HCT116 (cell line): ENCODE measurements around the gene ERBB4. TPM values are rescaled to one million over a fixed set of nuclear protein-coding genes. Genes with fewer than 3 reads are reported as not detected.

Experiments
- ATAC-seq: fragments of 200-7000 bp; cut with Tn5 transposase; 2 replicates; pipeline ENCODE4 v1.9.1; 2020; ENCODE audit warnings: mild to moderate bottlenecking, moderate library complexity
- BruUV-seq: library from RNA; stranded (reverse); fragments of 400-500 nt; replicated peaks from 2 replicates; lab custom pipeline; 2021; lab: Mats Ljungman, UMichigan
- CTCF ChIA-PET: fragments of 300-600 bp; sonication (Branson Sonifier 250); formaldehyde crosslinking; loops from one replicate; lab custom pipeline; 2021; ENCODE audit warnings: antibody characterized with exemption; lab: Charles Lee
- POLR2A ChIA-PET: fragments of 300-600, 350-600 bp; sonication (Branson Sonifier 250); formaldehyde crosslinking; loops from one replicate; lab custom pipeline; 2021; ENCODE audit warnings: antibody characterized with exemption; lab: Charles Lee
- RAD21 ChIA-PET, 2 experiments: fragments of 300-600 bp; sonication (Branson Sonifier 250); formaldehyde crosslinking; loops; one replicate each; lab custom pipeline; 2023; ENCODE audit warnings: low total read pairs in 2 of 2; ENCODE audit not compliant: uncharacterized antibody in 2 of 2, unreplicated experiment in 2 of 2, low non-redundant PET in 1 of 2; lab: Charles Lee
- DNase-seq: peaks from one replicate; pipeline ENCODE4 v3.0.0-alpha.2; 2010; ENCODE audit warnings: low read depth, low spot score
- H2AFZ ChIP-seq: fragments of 200-600 bp; shearing (Covaris generic), sonication (generic); 2 replicates; pipeline ENCODE4 v1.6.1; 2017; ENCODE audit warnings: low read depth, mixed run types, mixed read lengths, antibody characterized with exemption, low read length; ENCODE audit not compliant: poor library complexity, severe bottlenecking
- H3K27ac ChIP-seq: 2 replicates; pipeline ENCODE4 v1.5.1; 2012; ENCODE audit warnings: low read depth, low read length
- H3K27me3 ChIP-seq: fragments of 200-600 bp; sonication (generic); 2 replicates; pipeline ENCODE4 v1.6.1; 2016; ENCODE audit warnings: mixed run types, low read length, mixed read lengths; ENCODE audit not compliant: insufficient read depth
- H3K36me3 ChIP-seq, 2 experiments: fragments of 200-500 bp in 1 of 2; fragments of 200-600 bp in 1 of 2; sonication (Bioruptor generic) in 1 of 2; sonication (generic) in 1 of 2; 2 replicates each; pipeline versions ENCODE4 v1.5.1 to v1.6.1; 2014 to 2016; ENCODE audit warnings: low read length in 2 of 2, inconsistent platforms in 1 of 2, mixed read lengths in 1 of 2, mixed run types in 1 of 2; ENCODE audit not compliant: insufficient read depth in 2 of 2, control insufficient read depth in 1 of 2
- H3K4me1 ChIP-seq, 2 experiments: fragments of 200-600 bp in 1 of 2; sonication (generic) in 1 of 2; 2 replicates each; pipeline versions ENCODE4 v1.5.1 to v1.6.1; 2012 to 2017; ENCODE audit warnings: low read length in 2 of 2, inconsistent platforms in 1 of 2, mild to moderate bottlenecking in 1 of 2, mixed read lengths in 1 of 2, mixed run types in 1 of 2, moderate library complexity in 1 of 2; ENCODE audit not compliant: insufficient read depth in 2 of 2, control insufficient read depth in 1 of 2
- H3K4me2 ChIP-seq: fragments of 200-600 bp; sonication (generic); 2 replicates; pipeline ENCODE4 v1.6.1; 2017; ENCODE audit warnings: mixed run types, low read length, mixed read lengths
- H3K4me3 ChIP-seq, 2 experiments: fragments of 200-600 bp in 1 of 2; sonication (generic) in 1 of 2; replicated peaks in 1 of 2; 2 replicates each; pipeline ENCODE4 v1.5.1; 2011 to 2016; ENCODE audit warnings: low read length in 2 of 2, control low read depth in 1 of 2, low read depth in 1 of 2, mild to moderate bottlenecking in 1 of 2, mixed read lengths in 1 of 2, mixed run types in 1 of 2
- H3K79me2 ChIP-seq: fragments of 200-600 bp; sonication (generic); 2 replicates; pipeline ENCODE4 v1.6.1; 2017; ENCODE audit warnings: mild to moderate bottlenecking, mixed run types, low read length, moderate library complexity, mixed read lengths; ENCODE audit not compliant: insufficient read depth
- H3K9ac ChIP-seq: fragments of 200-600 bp; sonication (generic); 2 replicates; pipeline ENCODE4 v1.6.1; 2016; ENCODE audit warnings: low read length, mixed read lengths
- H3K9me2 ChIP-seq: fragments of 200-600 bp; sonication (generic), shearing (Covaris generic); 2 replicates; pipeline ENCODE4 v1.6.1; 2017; ENCODE audit warnings: mixed run types, mild to moderate bottlenecking, moderate library complexity; ENCODE audit not compliant: insufficient read depth
- H3K9me3 ChIP-seq, 2 experiments: fragments of 200-500 bp in 1 of 2; fragments of 200-600 bp in 1 of 2; sonication (Bioruptor generic) in 1 of 2; sonication (generic) in 1 of 2; 2 replicates each; pipeline ENCODE4 v1.6.1; 2014 to 2017; ENCODE audit warnings: low read length in 2 of 2, mixed read lengths in 2 of 2, inconsistent platforms in 1 of 2, low read depth in 1 of 2, mild to moderate bottlenecking in 1 of 2, mixed run types in 1 of 2, moderate library complexity in 1 of 2; ENCODE audit not compliant: control insufficient read depth in 1 of 2, insufficient read depth in 1 of 2
- H4K20me1 ChIP-seq: fragments of 200-600 bp; sonication (generic), shearing (Covaris generic); 2 replicates; pipeline ENCODE4 v1.6.1; 2017; ENCODE audit warnings: mixed run types, mild to moderate bottlenecking, moderate library complexity; ENCODE audit not compliant: insufficient read depth
- ATF3 ChIP-seq: IDR thresholded peaks from 2 replicates; pipeline ENCODE4 v1.6.1; 2012
- CBX3 ChIP-seq: IDR thresholded peaks from 2 replicates; pipeline ENCODE4 v1.6.1; 2012; ENCODE audit warnings: low read depth
- CEBPB ChIP-seq: IDR thresholded peaks from 2 replicates; pipeline ENCODE4 v1.6.1; 2012; ENCODE audit warnings: low read depth
- CTCF ChIP-seq, 3 experiments: fragments of 200-600 bp in 1 of 3; sonication (generic) in 1 of 3; IDR thresholded peaks in 2 of 3; conservative IDR thresholded peaks in 1 of 3; 2 replicates each; pipeline ENCODE4 v1.5.1; 2012 to 2017; ENCODE audit warnings: low read depth in 2 of 3, low read length in 2 of 3, antibody characterized with exemption in 1 of 3, borderline replicate concordance in 1 of 3, control low read depth in 1 of 3, mild to moderate bottlenecking in 1 of 3, mixed read lengths in 1 of 3, mixed run types in 1 of 3, moderate library complexity in 1 of 3; ENCODE audit not compliant: insufficient read depth in 1 of 3
- EZH2 ChIP-seq: fragments of 200-600 bp; sonication (generic); IDR thresholded peaks from 2 replicates; pipeline ENCODE4 v1.6.1; 2017; ENCODE audit warnings: antibody characterized with exemption, mixed run types
- EZH2phosphoT487 ChIP-seq: fragments of 200-600 bp; IDR thresholded peaks from 2 replicates; pipeline ENCODE4 v1.6.1; 2018; ENCODE audit warnings: antibody characterized with exemption, borderline replicate concordance
- POLR2AphosphoS5 ChIP-seq: IDR thresholded peaks from 2 replicates; pipeline ENCODE4 v1.6.1; 2011; ENCODE audit warnings: mild to moderate bottlenecking, low read depth, low read length, moderate library complexity
- RAD21 ChIP-seq: IDR thresholded peaks from 2 replicates; pipeline ENCODE4 v1.6.1; 2012; ENCODE audit warnings: low read depth, mild to moderate bottlenecking
- SIN3A ChIP-seq: IDR thresholded peaks from 2 replicates; pipeline ENCODE4 v1.6.1; 2012; ENCODE audit warnings: low read depth
- SP1 ChIP-seq: IDR thresholded peaks from 2 replicates; pipeline ENCODE4 v1.6.1; 2012; ENCODE audit warnings: low read depth
- ZFX ChIP-seq: fragments of 450-650 bp; IDR thresholded peaks from 2 replicates; pipeline ENCODE4 v1.6.1; 2017
- intact Hi-C: fragments of 100-400 bp; cut with micrococcal nuclease; formaldehyde crosslinking; loops from 2 replicates; pipeline ENCODE4 v1.10.0; 2022
- total RNA-seq: library from RNA; stranded (reverse); gene quantifications from one replicate; pipeline ENCODE4 v1.2.1, GENCODE V29; 2021; ENCODE audit not compliant: unreplicated experiment

The ERBB4 gene
- total RNA-seq, 1 experiment from 2014 or later: 0.10 TPM

- no peak overlapping the region for H2AFZ ChIP-seq
- no peak overlapping the region for H3K4me3 ChIP-seq
- no peaks in the 10 kb centered on the region for H3K9me3 ChIP-seq
- BruUV-seq: no TSS peak
- ChIA-PET CTCF (no interaction called here), RAD21 (no interaction called here), POLR2A (no interaction called here)
- no peaks in the 10 kb centered on the region for H3K36me3 ChIP-seq
- TF ChIP-seq SIN3A (no peak), RAD21 (no peak), CTCF (IDR thresholded peaks at IDR 0.05 in 2 of 3, conservative IDR thresholded peaks at IDR 0.05 in 1 of 3; ENCODE audit: borderline replicate concordance in 1 of 3, insufficient read depth in 1 of 3, low read depth in 2 of 3, low read length in 2 of 3) (no peak), POLR2AphosphoS5 (no peak), CBX3 (no peak), ATF3 (no peak), SP1 (no peak), ZFX (no peak), EZH2 (no peak), EZH2phosphoT487 (no peak), CEBPB (no peak)
- ATAC-seq (no peak), DNase-seq (no peak)
- H3K9me2 ChIP-seq: no peaks in the 10 kb centered on the region; the same call in 1 of the 2 replicates
- no peaks in the 10 kb centered on the region for H4K20me1 ChIP-seq
- intact Hi-C loops: no loop called here
- no peaks in the 10 kb centered on the region for H3K79me2 ChIP-seq
- no peak overlapping the region for H3K4me2 ChIP-seq
- no peaks in the 10 kb centered on the region for H3K27me3 ChIP-seq
- no peak overlapping the region for H3K27ac ChIP-seq
- no peak overlapping the region for H3K9ac ChIP-seq
- no peaks in the 10 kb centered on the region for H3K4me1 ChIP-seq
Observed at GRCh38 chr2:211361383-211361782, 1177.2 kb downstream of the ERBB4 start.
